Mesendoderm (in vitro differentiated cells): ENCODE measurements around the gene PDAP1.
"Not testable (repeated sequence)": the region's sequence is repeated elsewhere in the genome, so short reads cannot be mapped to it uniquely, and the experiment has no call there.

Experiments
- DNase-seq: peaks from one replicate; pipeline ENCODE4 v3.0.0; 2013
- H2AK5ac ChIP-seq: 2 replicates; pipeline ENCODE4 v1.6.1; 2013; ENCODE audit warnings: low read length, inconsistent platforms
- H2BK120ac ChIP-seq: 2 replicates; pipeline ENCODE4 v1.6.1; 2013; ENCODE audit warnings: low read depth, mild to moderate bottlenecking, low read length, moderate library complexity, mixed read lengths
- H2BK15ac ChIP-seq: replicated peaks from 2 replicates; pipeline ENCODE4 v1.6.1; 2013; ENCODE audit warnings: low read depth, mild to moderate bottlenecking, moderate library complexity
- H2BK5ac ChIP-seq: 2 replicates; pipeline ENCODE4 v1.6.1; 2013; ENCODE audit warnings: low read length, inconsistent platforms
- H3K18ac ChIP-seq: 2 replicates; pipeline ENCODE4 v1.6.1; 2013; ENCODE audit warnings: mild to moderate bottlenecking, low read length, mixed read lengths
- H3K23ac ChIP-seq: one replicate; pipeline ENCODE4 v1.6.1; 2013; ENCODE audit warnings: low read length
- H3K27ac ChIP-seq: 2 replicates; pipeline ENCODE4 v1.5.1; 2013; ENCODE audit warnings: low read depth, mild to moderate bottlenecking, inconsistent platforms, low read length, moderate library complexity
- H3K27me3 ChIP-seq: 2 replicates; pipeline ENCODE4 v1.6.1; 2013; ENCODE audit warnings: low read length, control low read depth, mild to moderate bottlenecking, inconsistent platforms; ENCODE audit not compliant: insufficient read depth, poor library complexity
- H3K36me3 ChIP-seq: 2 replicates; pipeline ENCODE4 v1.6.1; 2013; ENCODE audit warnings: low read length, inconsistent platforms; ENCODE audit not compliant: control insufficient read depth, insufficient read depth
- H3K4ac ChIP-seq: one replicate; pipeline ENCODE4 v1.6.1; 2013; ENCODE audit warnings: low read depth, mild to moderate bottlenecking, low read length, moderate library complexity
- H3K4me1 ChIP-seq: 2 replicates; pipeline ENCODE4 v1.6.1; 2013; ENCODE audit warnings: low read depth, low read length, inconsistent platforms; ENCODE audit not compliant: control insufficient read depth
- H3K4me2 ChIP-seq: 2 replicates; pipeline ENCODE4 v1.6.1; 2013; ENCODE audit warnings: low read length
- H3K4me3 ChIP-seq: 2 replicates; pipeline ENCODE4 v1.5.1; 2013; ENCODE audit warnings: mild to moderate bottlenecking, low read length
- H3K56ac ChIP-seq: one replicate; pipeline ENCODE4 v1.6.1; 2013; ENCODE audit warnings: low read length
- H3K79me1 ChIP-seq: 2 replicates; pipeline ENCODE4 v1.6.1; 2013; ENCODE audit warnings: low read length, inconsistent platforms
- H3K79me2 ChIP-seq: 2 replicates; pipeline ENCODE4 v1.6.1; 2013; ENCODE audit warnings: mild to moderate bottlenecking, low read length; ENCODE audit not compliant: control insufficient read depth, insufficient read depth
- H3K9ac ChIP-seq: 2 replicates; pipeline ENCODE4 v1.6.1; 2013; ENCODE audit warnings: low read length, inconsistent platforms
- H4K5ac ChIP-seq: one replicate; pipeline ENCODE4 v1.6.1; 2013; ENCODE audit warnings: low read length
- H4K8ac ChIP-seq: one replicate; pipeline ENCODE4 v1.6.1; 2013; ENCODE audit warnings: low read depth, mild to moderate bottlenecking, control low read depth, low read length, moderate library complexity
- WGBS: extraction: QIAGEN DNeasy Blood & Tissue Kit; methylation state at CpG from one replicate; pipeline ENCODE4 v1.1.7; 2013; ENCODE audit warnings: low lambda C conversion rate, missing lambda C conversion rate; ENCODE audit not compliant: insufficient coverage; ENCODE audit errors: extremely low coverage; 5-methylcytosine and 5-hydroxymethylcytosine counted together

Gene PDAP1

GRCh38 chr7:99422186-99422585 lies 13.8 kb upstream of the PDAP1 start:
- no peak overlapping the region for H4K5ac ChIP-seq
- H4K8ac ChIP-seq: no peak overlapping the region
- no peaks in the 10 kb centered on the region for H3K79me1 ChIP-seq
- H3K4me2 ChIP-seq: no peak overlapping the region
- no peak overlapping the region for H2BK5ac ChIP-seq
- no peak overlapping the region for H3K4me3 ChIP-seq
- no peak overlapping the region for H2BK15ac ChIP-seq
- no peak overlapping the region for H3K27ac ChIP-seq
- WGBS: no CpG with 5 or more reads among the region's 11 CpGs
- H3K23ac ChIP-seq: no peak overlapping the region
- no peaks in the 10 kb centered on the region for H3K79me2 ChIP-seq
- peaks cover 24% of the 10 kb centered on the region for H3K36me3 ChIP-seq
- H2AK5ac ChIP-seq: no peak overlapping the region
- H3K4me1 ChIP-seq: no peaks in the 10 kb centered on the region
- H3K9ac ChIP-seq: no peak overlapping the region
- no peak overlapping the region for H3K56ac ChIP-seq
- H3K18ac ChIP-seq: no peak overlapping the region
- DNase-seq: no peak
- H3K27me3 ChIP-seq: no peaks in the 10 kb centered on the region
- no peak overlapping the region for H3K4ac ChIP-seq
- no peak overlapping the region for H2BK120ac ChIP-seq

- H3K9ac ChIP-seq: no peak overlapping the region
- no peaks in the 10 kb centered on the region for H3K79me2 ChIP-seq
- H3K4me3 ChIP-seq: no peak overlapping the region
- whole genome bisulfite sequencing: no CpG with 5 or more reads among the region's 7 CpGs
- H3K18ac ChIP-seq: no peak overlapping the region
- no peak overlapping the region for H3K56ac ChIP-seq
- H3K36me3 ChIP-seq: peaks cover 24% of the 10 kb centered on the region
- no peaks in the 10 kb centered on the region for H3K79me1 ChIP-seq
- no peak overlapping the region for H2BK15ac ChIP-seq
- no peak overlapping the region for H2BK5ac ChIP-seq
- H3K23ac ChIP-seq: no peak overlapping the region
- no peak overlapping the region for H2AK5ac ChIP-seq
- no peaks in the 10 kb centered on the region for H3K27me3 ChIP-seq
- no peak overlapping the region for H3K4ac ChIP-seq
- H3K4me1 ChIP-seq: no peaks in the 10 kb centered on the region
- DNase-seq: no peak
- no peak overlapping the region for H2BK120ac ChIP-seq
- H4K8ac ChIP-seq: no peak overlapping the region
- no peak overlapping the region for H3K4me2 ChIP-seq
- no peak overlapping the region for H4K5ac ChIP-seq
- H3K27ac ChIP-seq: no peak overlapping the region
Observed at GRCh38 chr7:99420986-99421385, 12.6 kb upstream of the PDAP1 start.

GRCh38 chr7:99420213-99420612 lies 11.8 kb upstream of the PDAP1 start:
- Histone ChIP-seq H2BK15ac (no peak overlapping the region), H2BK5ac (no peak overlapping the region), H3K4me2 (no peak overlapping the region), H4K5ac (no peak overlapping the region), H3K56ac (no peak overlapping the region), H2AK5ac (no peak overlapping the region), H3K18ac (no peak overlapping the region), H2BK120ac (no peak overlapping the region), H3K27ac (no peak overlapping the region), H3K9ac (no peak overlapping the region), H3K79me1 (no peaks in the 10 kb centered on the region), H3K79me2 (no peaks in the 10 kb centered on the region), H3K36me3 (peaks cover 23% of the 10 kb centered on the region), H3K4me3 (no peak overlapping the region), H3K27me3 (no peaks in the 10 kb centered on the region), H3K4ac (no peak overlapping the region), H3K4me1 (no peaks in the 10 kb centered on the region), H3K23ac (no peak overlapping the region), H4K8ac (no peak overlapping the region)
- no CpG with 5 or more reads among the region's 5 CpGs for WGBS
- no peak for DNase-seq

GRCh38 chr7:99419323-99420021 lies 11.1 kb upstream of the PDAP1 start:
- Histone ChIP-seq H4K5ac (no peak overlapping the region), H3K9ac (no peak overlapping the region), H3K79me2 (no peaks in the 10 kb centered on the region), H3K27me3 (no peaks in the 10 kb centered on the region), H3K4me1 (no peaks in the 10 kb centered on the region), H3K79me1 (no peaks in the 10 kb centered on the region), H2BK5ac (no peak overlapping the region), H2BK120ac (no peak overlapping the region), H2AK5ac (no peak overlapping the region), H3K23ac (no peak overlapping the region), H3K4me2 (no peak overlapping the region), H3K4ac (no peak overlapping the region), H2BK15ac (no peak overlapping the region), H3K27ac (no peak overlapping the region), H3K18ac (no peak overlapping the region), H3K36me3 (peaks cover 22% of the 10 kb centered on the region), H4K8ac (no peak overlapping the region), H3K56ac (no peak overlapping the region), H3K4me3 (no peak overlapping the region)
- no CpG with 5 or more reads among the region's 29 CpGs for WGBS
- DNase-seq: no peak

- no peak overlapping the region for H3K18ac ChIP-seq
- H2BK5ac ChIP-seq: no peak overlapping the region
- no peak overlapping the region for H3K23ac ChIP-seq
- no CpG with 5 or more reads among the region's 9 CpGs for WGBS
- no peak overlapping the region for H3K56ac ChIP-seq
- no peak overlapping the region for H3K4me2 ChIP-seq
- H2BK120ac ChIP-seq: no peak overlapping the region
- DNase-seq: no peak
- no peaks in the 10 kb centered on the region for H3K79me2 ChIP-seq
- H3K4me3 ChIP-seq: no peak overlapping the region
- no peak overlapping the region for H3K9ac ChIP-seq
- H2BK15ac ChIP-seq: no peak overlapping the region
- no peak overlapping the region for H3K27ac ChIP-seq
- H3K4me1 ChIP-seq: no peaks in the 10 kb centered on the region
- H4K5ac ChIP-seq: no peak overlapping the region
- H3K27me3 ChIP-seq: no peaks in the 10 kb centered on the region
- no peaks in the 10 kb centered on the region for H3K79me1 ChIP-seq
- no peak overlapping the region for H3K4ac ChIP-seq
- H4K8ac ChIP-seq: no peak overlapping the region
- no peak overlapping the region for H2AK5ac ChIP-seq
- peaks cover 18% of the 10 kb centered on the region for H3K36me3 ChIP-seq
Observed at GRCh38 chr7:99418260-99418659, 9.9 kb upstream of the PDAP1 start.

- H3K9ac ChIP-seq, H4K5ac ChIP-seq, H3K18ac ChIP-seq, H3K4me2 ChIP-seq, H2BK5ac ChIP-seq, H3K27ac ChIP-seq, H2BK15ac ChIP-seq, H3K4me1 ChIP-seq, H3K56ac ChIP-seq, H3K27me3 ChIP-seq, H3K4me3 ChIP-seq, H3K79me1 ChIP-seq, H3K4ac ChIP-seq, H3K23ac ChIP-seq, H2AK5ac ChIP-seq, H2BK120ac ChIP-seq, H3K79me2 ChIP-seq, H4K8ac ChIP-seq: not testable (repeated sequence)
- WGBS: no CpG with 5 or more reads among the region's 17 CpGs
- H3K36me3 ChIP-seq: peaks cover 21% of the 10 kb centered on the region
- DNase-seq: peak; percentile 69
Observed at GRCh38 chr7:99415513-99416127, 7.2 kb upstream of the PDAP1 start.
